Lower leg skin (tissue), 4 donors: ENCODE measurements around the gene PMPCA. TPM values are rescaled to one million over a fixed set of nuclear protein-coding genes. Genes with fewer than 3 reads are reported as not detected.

Experiments used
- DNase-seq, 2 donors: peaks; one replicate each; pipeline ENCODE4 v3.0.0-alpha.2; 2019; ENCODE audit warnings: low spot score in 2 of 2
- H3K4me3 ChIP-seq: fragments of 200-600 bp; sonication (generic); 2 replicates; pipeline ENCODE4 v1.5.1; 2017; ENCODE audit warnings: mild to moderate bottlenecking, low read depth; ENCODE audit not compliant: poor library complexity, severe bottlenecking
- CTCF ChIP-seq, 3 donors: fragments of 450-650 bp; IDR thresholded peaks; one replicate each; pipeline ENCODE4 v1.5.1; 2016; ENCODE audit warnings: antibody characterized with exemption in 3 of 3, mild to moderate bottlenecking in 3 of 3, moderate library complexity in 2 of 3
- POLR2A ChIP-seq, 2 donors: fragments of 450-650 bp; IDR thresholded peaks; one replicate each; pipeline ENCODE4 v1.6.1; 2016 to 2017; ENCODE audit warnings: antibody characterized with exemption in 2 of 2, mild to moderate bottlenecking in 1 of 2, moderate library complexity in 1 of 2
- WGBS, 2 donors: methylation state at CpG; one replicate each; pipeline ENCODE4 v1.1.5; 2018; 5-methylcytosine and 5-hydroxymethylcytosine counted together
- intact Hi-C: fragments of 100-400 bp; cut with DNase I; formaldehyde crosslinking; loops from one replicate; pipeline ENCODE4 v1.15.0; 2023; ENCODE audit warnings: low total_unique reads
- total RNA-seq, 4 donors: library from RNA; depleted of rRNA; stranded (reverse); fragments of >200 nt; gene quantifications; one replicate each; pipeline ENCODE4 v1.1.0, GENCODE V29; 2016

The PMPCA gene
- total RNA-seq, 4 donors from 2014 or later = 35.9 to 59.6 (median 38.1) TPM

GRCh38 chr9:136387217-136387616 is 23.2 kb upstream of the PMPCA start:
- WGBS, 2 donors = 92 to 97% methylated on average over 19 of the region's 19 CpGs
- intact Hi-C loops = no loop called here
- no peak overlapping the region for H3K4me3 ChIP-seq
- TF ChIP-seq CTCF (IDR thresholded peaks at IDR 0.05) = no peak
- no peak for DNase-seq

GRCh38 chr9:136389396-136389795 is 21.1 kb upstream of the PMPCA start:
- no peak overlapping the region for H3K4me3 ChIP-seq
- 70 to 75% methylated on average over 14 of the region's 14 CpGs for WGBS, 2 donors
- no peak for DNase-seq
- intact Hi-C loops = no loop called here
- no peak for TF ChIP-seq CTCF (IDR thresholded peaks at IDR 0.05)
- TF ChIP-seq POLR2A (IDR thresholded peaks at IDR 0.05) = no peak

GRCh38 chr9:136391737-136392537 is 18.5 kb upstream of the PMPCA start:
- H3K4me3 ChIP-seq = no peak overlapping the region

GRCh38 chr9:136392538-136393449 is 17.7 kb upstream of the PMPCA start:
- no peak for DNase-seq
- no peak overlapping the region for H3K4me3 ChIP-seq
- intact Hi-C loops = no loop called here
- TF ChIP-seq CTCF (IDR thresholded peaks at IDR 0.05) (no peak), POLR2A (IDR thresholded peaks at IDR 0.05) (no peak)
- WGBS, 2 donors = 77 to 89% methylated on average over 17 to 19 of the region's 21 CpGs

More at GRCh38 chr9:136391737-136392537, 18.5 kb upstream of the PMPCA start:
- intact Hi-C loops = no loop called here
- 90 to 92% methylated on average over 26 to 28 of the region's 28 CpGs for WGBS, 2 donors
- no peak for DNase-seq
- TF ChIP-seq POLR2A (IDR thresholded peaks at IDR 0.05) (no peak), CTCF (IDR thresholded peaks at IDR 0.05) (no peak)

- intact Hi-C loops = no loop called here
- 89 to 93% methylated on average over 15 to 17 of the region's 17 CpGs for WGBS, 2 donors
- no peak for TF ChIP-seq CTCF (IDR thresholded peaks at IDR 0.05)
- no peak for TF ChIP-seq POLR2A (IDR thresholded peaks at IDR 0.05)
- H3K4me3 ChIP-seq = no peak overlapping the region
- DNase-seq = no peak
Observed at GRCh38 chr9:136393531-136393930, 16.9 kb upstream of the PMPCA start.
